T-helper 2 cell (primary cell): ENCODE results near the gene NR4A2.

Experiments
- DNase-seq, 5 experiments: peaks; one replicate each; pipeline versions ENCODE4 v3.0.0 to v3.0.0-alpha.2; 2012 to 2022
- total RNA-seq, 2 donors: gene quantifications; one replicate each; lab custom pipeline; 2026; lab: John Stamatoyannopoulos, UW

Gene NR4A2
- 416 to 895 reads per million in 2 donors for total RNA-seq

GRCh38 chr2:156332534-156333273 lies at the start of gene NR4A2:
Gene NR4A2, minus strand, starts transcription at chr2:156332721. Its CDS starts 2,535 bp downstream, at chr2:156330186.
- DNase-seq, result peak; percentile 79 to 97 (median 89)

DNA sequence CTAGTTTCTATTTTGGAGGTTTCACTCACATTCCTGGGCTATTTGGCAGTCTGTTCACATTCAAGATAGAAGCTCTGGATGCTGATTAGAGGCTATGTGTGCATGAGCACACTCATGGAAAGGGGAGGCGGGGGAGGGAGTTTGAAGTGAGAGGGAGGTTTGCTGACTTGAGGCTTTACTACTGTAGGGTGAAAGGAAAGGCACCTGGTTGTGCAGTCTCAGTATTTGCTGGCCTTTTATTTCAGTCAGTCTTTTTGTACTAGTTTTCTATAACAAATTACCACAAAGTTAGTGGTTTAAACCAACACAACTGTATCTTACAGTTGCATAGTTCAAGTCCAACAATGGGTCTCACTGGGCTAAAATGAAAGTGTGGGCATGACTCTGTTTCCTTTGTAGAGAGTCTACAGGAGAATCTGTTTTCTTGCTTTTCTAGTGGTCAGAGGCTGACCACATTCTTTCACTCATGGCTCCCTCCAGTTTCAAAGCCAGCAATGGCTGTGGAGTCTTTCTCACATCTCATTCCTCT lies 47.7 kb upstream of the NR4A2 start:
- peak in 1 of 5 experiments; percentile 31 for DNase-seq

DNA sequence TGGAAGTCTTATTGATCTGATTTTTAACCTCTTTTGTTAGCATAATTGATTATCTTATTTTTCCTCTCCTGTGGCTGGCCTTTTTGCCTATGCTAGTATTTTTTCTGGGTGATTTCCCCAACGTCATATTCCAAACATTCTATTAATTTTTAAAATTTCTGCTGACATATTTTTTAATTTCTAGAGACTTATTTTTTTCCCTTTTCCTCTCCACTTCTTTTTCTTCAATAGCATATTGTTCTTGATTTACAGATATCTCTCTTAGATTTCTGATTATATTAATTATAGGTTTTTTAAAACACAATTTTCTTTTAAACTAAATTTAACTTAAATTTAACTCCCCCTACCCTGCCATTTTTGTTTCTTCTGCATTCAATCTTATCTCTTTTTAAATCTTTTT lies 47.2 kb upstream of the NR4A2 start:
- DNase-seq, result no peak

GRCh38 chr2:156379071-156379470 lies 46.5 kb upstream of the NR4A2 start:
- DNase-seq, result peak in 1 of 5 experiments; percentile 35

DNA sequence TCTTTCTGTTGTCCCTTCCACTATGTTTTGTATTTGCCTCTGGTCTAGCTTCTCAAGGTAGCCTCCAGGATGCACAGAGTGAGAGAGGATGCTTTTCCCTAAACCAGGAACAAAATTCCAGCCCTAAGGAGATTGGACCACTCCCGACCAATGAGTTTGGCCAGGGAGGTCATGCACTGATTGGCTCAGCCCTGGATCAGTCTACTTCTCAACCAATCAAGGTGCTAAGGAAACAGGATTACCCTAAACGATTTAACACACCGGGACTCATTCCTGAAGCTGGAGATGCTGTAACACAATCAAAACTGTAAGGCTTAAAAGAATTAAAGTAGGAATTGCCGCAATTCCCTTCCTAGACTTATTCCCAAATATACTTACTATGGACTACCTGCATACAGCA lies 34.2 kb upstream of the NR4A2 start:
- DNase-seq, result no peak

DNA sequence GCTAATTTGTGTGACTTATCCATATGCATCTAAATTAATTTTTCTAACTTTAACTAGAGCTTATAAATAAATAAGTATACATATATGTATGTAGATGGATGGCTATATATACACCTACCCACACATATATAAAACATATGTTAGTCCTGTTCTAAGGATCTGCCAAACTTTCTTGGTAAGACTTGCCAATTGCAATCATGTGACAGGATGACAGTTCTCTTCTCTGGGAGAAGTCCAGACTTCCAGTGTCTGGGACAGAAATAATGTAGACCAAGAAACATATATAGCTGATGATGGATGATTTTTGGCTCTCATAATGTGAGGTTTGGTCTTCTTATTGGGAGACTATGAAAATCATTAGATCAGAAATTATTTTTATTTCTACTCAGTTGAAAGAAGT lies 30.6 kb upstream of the NR4A2 start:
- no peak for DNase-seq

DNA sequence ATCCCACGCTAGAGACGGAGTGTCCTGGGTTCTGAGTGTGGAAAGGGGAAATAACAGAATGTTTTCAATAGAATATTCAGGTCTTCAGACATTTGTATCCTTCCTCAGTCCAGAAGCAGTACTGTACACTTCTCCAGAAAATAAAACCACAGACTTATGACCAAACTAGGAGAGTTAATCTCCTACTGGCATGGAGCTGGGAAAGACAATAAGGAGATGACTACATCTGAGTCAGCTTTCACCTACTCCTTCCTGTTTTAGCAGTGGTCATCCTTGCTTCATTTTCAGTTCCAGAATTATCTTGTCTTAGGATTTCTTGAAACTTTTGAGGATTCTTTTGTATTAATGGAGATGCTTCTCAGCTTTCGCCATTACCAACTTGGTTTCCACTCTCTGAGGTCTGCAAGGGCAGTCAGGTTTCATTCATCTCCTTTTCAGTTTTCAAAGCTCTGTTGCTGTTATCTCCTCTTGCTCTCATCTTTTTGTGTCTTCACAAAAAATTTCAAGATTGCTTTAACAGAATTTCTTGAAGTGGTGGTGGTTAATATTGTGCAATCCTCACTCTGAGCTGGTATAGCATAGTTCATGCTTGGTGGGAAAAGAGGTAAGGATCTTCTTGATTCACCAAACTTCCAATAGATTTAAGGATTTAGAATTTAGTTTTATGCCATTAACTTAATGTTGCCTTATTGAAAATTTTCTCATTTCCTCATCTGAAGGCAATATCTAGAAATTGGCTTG lies 23.7 kb upstream of the NR4A2 start:
- no peak for DNase-seq

DNA sequence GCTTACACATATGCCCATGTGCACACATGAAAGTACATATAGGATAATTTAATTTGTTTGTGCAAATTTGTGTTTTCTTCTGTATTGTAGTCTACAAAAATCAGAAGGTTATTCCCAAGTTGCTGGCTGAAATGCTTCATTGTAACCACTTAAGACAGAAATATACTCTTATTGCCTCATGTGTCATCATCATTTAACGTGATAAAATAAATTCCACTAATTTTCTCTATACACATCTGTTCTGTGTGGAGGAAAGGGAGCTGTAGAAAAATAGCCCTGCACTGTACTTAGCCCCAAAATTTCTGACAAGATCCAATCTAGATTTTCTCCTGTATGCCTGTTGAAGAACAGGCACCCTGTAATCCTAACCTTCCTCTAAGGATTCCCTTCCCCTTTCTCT lies 20.4 kb upstream of the NR4A2 start:
- DNase-seq, result no peak

GRCh38 chr2:156350374-156351142 lies 18.0 kb upstream of the NR4A2 start:
- DNase-seq, result no peak

DNA sequence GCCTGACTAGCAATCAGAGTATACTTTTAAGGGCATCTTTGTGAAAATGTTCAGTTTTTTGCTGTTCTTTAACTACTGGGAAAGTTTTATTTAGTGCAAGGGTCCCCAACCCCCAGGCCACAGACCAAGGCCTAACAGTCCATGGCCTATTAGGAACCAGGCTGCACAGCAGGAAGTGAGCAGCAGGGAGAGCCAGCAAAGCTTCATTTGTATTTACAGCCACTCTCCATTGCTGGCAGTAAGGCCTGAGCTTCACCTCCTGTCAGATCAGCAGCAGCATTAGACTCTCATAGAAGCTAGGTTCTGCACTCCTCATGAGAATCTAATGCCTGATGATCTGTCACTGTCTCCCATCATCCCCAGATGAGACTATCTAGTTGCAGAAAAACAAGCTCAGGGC lies 17.1 kb upstream of the NR4A2 start:
- DNase-seq, result no peak

GRCh38 chr2:156349161-156349560 lies 16.6 kb upstream of the NR4A2 start:
- no peak for DNase-seq

DNA sequence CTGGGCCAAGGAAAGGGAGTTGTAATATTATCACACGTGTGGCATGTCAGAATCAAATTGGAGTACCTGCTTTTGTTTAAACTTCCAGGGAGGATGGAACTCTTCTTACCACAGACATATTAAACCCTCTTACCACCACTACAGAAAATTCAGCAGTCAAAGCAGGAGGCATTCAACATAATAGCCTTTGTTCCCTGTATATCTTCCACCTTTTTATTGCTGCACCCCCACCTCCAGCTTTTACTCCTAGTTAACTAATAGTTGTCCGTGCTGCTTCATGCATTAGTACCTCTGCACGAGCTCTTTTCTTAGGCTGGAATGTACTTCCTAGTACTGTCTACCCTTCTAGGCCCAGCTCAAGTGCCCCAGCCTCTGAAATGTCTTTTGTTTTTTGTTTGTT lies 14.9 kb upstream of the NR4A2 start:
- DNase-seq, result no peak

DNA sequence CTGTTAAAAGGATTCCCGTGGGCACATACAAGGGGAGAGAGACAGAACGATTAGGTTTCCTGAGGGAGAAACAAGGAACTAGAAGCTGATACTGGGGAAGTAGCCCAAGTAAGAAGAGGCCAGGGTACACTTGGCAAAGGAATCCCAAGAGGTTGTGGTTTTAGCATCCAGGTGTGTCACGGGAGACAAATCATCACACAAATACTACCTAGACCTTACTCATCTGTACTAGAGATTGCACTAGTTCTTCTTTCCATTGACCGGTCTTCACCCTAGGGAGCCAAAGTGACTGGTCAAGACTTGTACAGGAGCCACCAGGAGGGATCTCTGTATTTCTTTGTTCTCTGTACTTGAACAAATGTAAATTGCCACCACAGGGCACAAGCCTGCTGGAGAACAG lies 14.2 kb upstream of the NR4A2 start:
- no peak for DNase-seq

DNA sequence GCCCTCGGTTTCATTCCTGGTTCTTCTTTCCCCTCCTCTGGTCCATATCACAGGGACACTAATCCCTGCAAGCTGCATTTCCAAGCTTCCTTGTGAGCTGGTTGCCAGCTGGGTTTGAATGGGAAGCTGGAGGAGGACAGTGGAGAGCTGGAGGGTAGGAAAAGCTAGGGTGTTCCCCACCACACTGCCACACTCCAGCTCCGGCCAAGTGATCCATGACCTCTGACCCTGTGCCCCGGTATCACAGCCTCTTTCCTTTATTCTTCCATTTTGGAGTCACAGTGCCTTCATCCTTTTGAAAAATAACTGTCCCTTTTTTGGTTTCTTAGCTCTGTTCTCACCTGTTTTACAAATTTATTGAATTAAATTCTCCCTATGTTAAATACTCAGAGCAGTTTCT lies 13.1 kb upstream of the NR4A2 start:
- DNase-seq, result no peak

DNA sequence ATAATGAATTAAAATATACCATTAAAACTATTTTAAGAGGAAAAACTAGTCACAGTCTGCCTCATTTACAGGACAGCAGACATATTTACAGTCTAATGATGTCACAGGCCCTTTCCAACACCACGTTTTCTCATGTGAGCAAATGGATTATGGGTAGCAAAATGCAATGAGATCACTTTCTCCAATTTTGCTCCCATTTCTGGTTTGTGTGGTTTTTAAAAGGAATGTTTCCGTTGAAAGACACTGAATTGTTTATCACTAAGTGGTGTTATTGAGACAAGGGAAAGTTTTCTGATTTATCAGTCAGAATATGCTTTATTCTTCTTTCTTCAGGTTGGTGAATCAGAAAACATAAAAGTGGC lies 11.4 kb upstream of the NR4A2 start:
- DNase-seq, result peak in 1 of 5 experiments; percentile 24

- peak in 2 of 5 experiments; percentile 19 to 71 for DNase-seq
Measured at GRCh38 chr2:156343096-156343939, 10.8 kb upstream of the NR4A2 start.

- DNase-seq, result peak; percentile 80 to 97 (median 89)
Measured at GRCh38 chr2:156342254-156343095, 10.0 kb upstream of the NR4A2 start.

DNA sequence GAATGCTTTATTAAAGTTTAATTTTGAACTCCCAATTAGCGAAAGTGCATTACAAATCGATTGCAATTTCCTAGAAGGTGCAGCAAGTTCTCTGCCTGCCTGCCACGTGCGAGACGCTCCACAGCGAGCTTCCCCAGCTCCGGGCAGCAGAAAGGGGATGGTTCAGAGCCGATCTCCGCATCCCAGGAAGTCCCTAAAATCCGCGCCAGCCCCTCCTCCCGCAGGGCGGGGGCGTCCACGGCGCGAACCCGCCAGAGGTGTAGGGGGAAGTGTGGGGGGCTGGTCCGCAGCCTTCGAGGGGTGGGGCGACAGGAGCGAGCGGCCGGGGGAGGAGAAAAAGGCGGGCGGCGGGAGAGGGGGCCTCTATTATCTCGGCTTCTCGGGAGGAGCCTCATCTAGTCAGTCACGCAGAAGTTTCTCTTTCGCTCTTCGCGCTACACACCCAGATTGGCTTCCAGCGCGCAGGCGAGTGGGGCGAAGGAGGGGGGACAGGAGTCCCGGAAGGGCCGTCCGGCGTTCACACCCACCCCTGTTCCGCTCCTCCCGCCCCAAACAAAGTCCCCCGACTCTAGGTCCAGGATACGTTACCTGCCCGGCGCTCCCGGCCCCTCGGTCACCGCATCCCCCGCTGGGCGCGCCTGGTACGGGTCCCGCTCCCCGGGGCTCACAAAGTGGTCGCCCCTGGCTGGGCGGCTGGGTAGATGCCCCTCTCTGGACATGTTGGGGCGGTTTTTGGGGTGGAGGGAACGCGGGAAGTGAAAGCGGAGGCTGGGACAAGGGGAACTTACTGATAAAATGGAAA lies 9.1 kb upstream of the NR4A2 start:
- DNase-seq, result peak; percentile 72 to 93 (median 82)

GRCh38 chr2:156340804-156341451 lies 8.4 kb upstream of the NR4A2 start:
- peak in 2 of 5 experiments; percentile 36 to 71 for DNase-seq

DNA sequence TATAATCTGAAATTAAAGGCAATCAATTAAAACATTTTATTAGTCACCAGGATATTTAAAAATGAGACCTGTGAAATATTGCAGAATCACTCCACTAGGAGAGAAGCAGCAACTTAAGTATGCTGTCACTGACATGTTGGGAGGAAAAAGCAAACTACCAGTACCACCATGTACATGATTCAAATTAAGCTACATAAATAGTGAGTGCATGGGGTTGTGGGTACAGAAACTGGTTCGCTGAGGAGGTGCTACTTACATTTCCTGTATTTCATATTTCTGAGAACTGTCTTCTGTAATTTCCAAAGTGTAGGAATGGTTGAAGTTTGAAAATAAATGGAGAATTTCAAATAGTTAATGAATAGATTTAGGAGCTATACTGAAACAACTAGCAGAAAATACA lies 7.9 kb upstream of the NR4A2 start:
- peak in 1 of 5 experiments; percentile 66 for DNase-seq
